Activated CD4-positive, alpha-beta T cell treated with anti-CD3 and anti-CD28 coated beads, Interleukin-2, amount 10 ng/mL, durations not matched to agents 24 days and 14 days (primary cell): ENCODE results near the gene KCNIP2. TPM values are rescaled to one million over a fixed set of nuclear protein-coding genes. Genes with fewer than 3 reads are reported as not detected.

Experiments
- DNase-seq: peaks from one replicate; pipeline ENCODE4 v3.0.0; 2022
- H3K27ac Mint-ChIP-seq: one replicate; pipeline ENCODE4 v1.8.0; 2022; ENCODE audit warnings: mild to moderate bottlenecking, mixed read lengths
- H3K27me3 Mint-ChIP-seq: one replicate; pipeline ENCODE4 v1.8.0; 2022; ENCODE audit warnings: mixed read lengths
- H3K36me3 Mint-ChIP-seq: one replicate; pipeline ENCODE4 v1.8.0; 2022; ENCODE audit warnings: low read depth, mild to moderate bottlenecking, mixed read lengths
- H3K4me1 Mint-ChIP-seq: one replicate; pipeline ENCODE4 v1.8.0; 2021; ENCODE audit warnings: mixed read lengths
- H3K4me3 Mint-ChIP-seq: one replicate; pipeline ENCODE4 v1.8.0; 2022; ENCODE audit warnings: mild to moderate bottlenecking, moderate library complexity, mixed read lengths
- H3K9me3 Mint-ChIP-seq: one replicate; pipeline ENCODE4 v1.8.0; 2021; ENCODE audit warnings: mixed read lengths
- intact Hi-C: fragments of 100-400 bp; cut with micrococcal nuclease; formaldehyde crosslinking; loops from one replicate; pipeline ENCODE4 v1.15.1; 2023
- total RNA-seq: library from RNA; stranded (reverse); gene quantifications from 2 replicates; pipeline ENCODE4 v1.2.3, GENCODE V29; 2022

KCNIP2 gene
- total RNA-seq, 1 donor from 2014 or later, result 2.3 TPM

DNA sequence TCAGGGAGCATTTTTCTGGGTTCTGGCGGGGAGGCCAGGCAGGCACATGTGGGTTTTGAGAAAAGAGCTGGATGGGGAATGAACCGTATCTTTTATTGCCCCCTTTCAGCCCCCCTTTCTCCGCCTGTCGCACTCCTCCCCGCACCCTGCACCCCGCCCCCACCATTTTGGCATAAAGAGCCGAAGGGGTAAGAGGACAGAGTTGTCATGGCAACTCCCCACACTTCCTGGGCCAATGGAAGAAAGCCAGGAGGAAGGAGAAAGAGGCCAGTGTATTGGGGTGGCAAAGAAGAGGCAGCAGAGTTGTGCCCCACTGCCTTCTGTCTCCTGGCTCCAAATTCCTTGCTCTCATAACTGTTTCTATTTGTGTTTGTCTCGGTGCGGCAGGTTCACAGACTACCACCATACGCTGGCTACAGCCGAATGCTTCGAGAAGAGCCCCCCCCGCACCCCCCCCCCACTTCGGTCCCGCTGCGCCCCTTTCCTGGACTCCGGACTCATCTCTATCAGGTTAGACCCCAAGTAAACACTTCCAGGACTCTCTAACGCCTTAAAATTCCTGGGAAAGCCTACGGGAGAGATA, 3.4 kb downstream of the KCNIP2 start:
- Mint-ChIP-seq H3K27ac (peak overlapping the region; percentile 62), H3K36me3 (peaks cover 2% of the 10 kb centered on the region), H3K4me3 (peak overlapping the region; percentile 86), H3K27me3 (peaks cover 10% of the 10 kb centered on the region), H3K4me1 (peaks cover 41% of the 10 kb centered on the region), H3K9me3 (no peaks in the 10 kb centered on the region)
- intact Hi-C loops, result loop anchor here (1.0 to 5.0 kb wide), 4 partner anchors 49 to 272 kb away; no protein-coding TSS in a partner anchor
- peak; percentile 80 for DNase-seq

DNA sequence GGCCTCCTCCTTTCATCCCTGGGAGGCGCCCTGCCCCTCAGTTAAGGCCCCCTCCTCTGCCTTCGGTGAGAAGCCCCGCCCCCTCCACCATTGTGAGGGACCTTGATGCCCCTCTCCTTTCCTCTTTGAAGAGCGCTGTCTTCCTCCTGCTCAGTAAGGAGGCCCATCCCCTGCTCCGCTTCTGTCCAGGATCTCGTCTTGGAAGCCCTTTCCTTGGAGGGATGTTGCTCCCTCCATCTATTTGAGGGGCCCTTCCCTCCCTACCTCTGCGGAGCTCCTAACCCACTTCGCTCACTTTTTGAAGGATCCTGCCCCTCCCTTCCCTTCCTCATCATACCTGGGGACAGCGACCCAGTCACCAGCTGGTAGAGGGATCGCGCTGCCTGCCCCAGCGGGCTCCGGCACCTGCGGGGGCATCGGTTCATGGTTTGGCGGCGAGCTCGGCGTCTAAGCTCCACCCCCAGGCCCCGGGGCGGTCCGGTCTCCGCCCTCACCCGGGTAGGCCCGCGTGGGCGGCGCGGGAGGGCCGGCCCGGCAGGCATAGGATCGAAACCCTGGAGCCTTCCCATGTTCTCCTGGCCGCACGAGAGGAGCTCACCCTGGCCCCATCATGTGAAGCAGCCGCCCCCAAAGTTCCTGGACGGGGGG, 4.1 kb downstream of the KCNIP2 start:
- Mint-ChIP-seq H3K36me3 (peaks cover 2% of the 10 kb centered on the region), H3K27me3 (peaks cover 10% of the 10 kb centered on the region)

DNA sequence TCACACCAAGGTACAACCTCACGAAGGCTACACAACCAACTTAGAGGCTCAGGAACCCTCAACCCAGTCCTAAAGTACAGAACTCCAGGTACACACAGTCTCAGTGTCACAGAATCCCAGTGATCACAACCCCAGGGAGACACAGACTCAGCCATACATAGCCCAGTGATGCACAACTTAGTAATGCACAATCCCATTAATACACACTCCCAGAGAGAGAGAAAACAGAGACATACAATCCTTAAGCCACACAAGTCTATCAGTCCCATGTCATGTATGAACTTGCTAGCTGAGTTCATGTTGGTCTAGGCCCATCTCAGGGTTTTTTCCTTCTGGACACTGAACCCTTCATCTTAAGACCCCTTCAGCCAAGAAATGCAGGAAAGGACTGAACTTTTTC, 4.6 kb downstream of the KCNIP2 start:
- Mint-ChIP-seq H3K27ac (no peak overlapping the region), H3K9me3 (no peaks in the 10 kb centered on the region), H3K4me3 (peak overlapping the region; percentile 86), H3K4me1 (peaks cover 48% of the 10 kb centered on the region), H3K36me3 (peaks cover 2% of the 10 kb centered on the region), H3K27me3 (peaks cover 6% of the 10 kb centered on the region)
- intact Hi-C loops, result no loop called here
- DNase-seq, result no peak

More for the DNA sequence above, 4.1 kb downstream of the KCNIP2 start:
- Mint-ChIP-seq H3K4me3 (peak overlapping the region; percentile 86), H3K9me3 (no peaks in the 10 kb centered on the region), H3K4me1 (peaks cover 47% of the 10 kb centered on the region), H3K27ac (no peak overlapping the region)
- intact Hi-C loops, result loop anchor here (1.0 to 5.0 kb wide), 4 partner anchors 50 to 273 kb away; no protein-coding TSS in a partner anchor
- DNase-seq, result peak; percentile 93

DNA sequence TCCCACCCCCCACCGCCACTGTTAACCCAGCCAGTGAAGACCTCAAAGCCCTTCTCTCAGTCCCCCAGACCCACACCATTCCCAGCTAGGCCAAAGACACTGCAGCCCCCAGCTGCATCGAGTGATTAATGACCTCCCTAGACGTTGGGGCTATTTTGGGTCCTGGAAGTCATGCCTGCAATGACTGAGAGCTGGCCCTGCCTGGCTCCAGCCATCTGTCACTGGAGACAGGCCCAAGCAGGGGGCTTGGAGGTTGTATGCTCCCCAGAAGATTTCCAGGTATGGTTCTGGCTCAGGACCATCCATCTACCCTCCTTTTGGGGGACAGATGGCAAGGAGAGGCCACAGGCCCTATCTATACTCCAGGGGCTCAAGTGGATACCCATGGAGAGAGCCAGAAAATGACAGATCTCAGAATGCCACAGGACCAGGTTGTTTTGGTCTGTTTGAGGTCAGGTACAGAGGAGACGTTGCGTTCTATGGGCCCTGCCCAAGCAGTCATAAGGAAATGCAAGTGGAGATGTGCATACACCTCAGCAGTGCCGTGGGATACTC, 5.1 kb downstream of the KCNIP2 start:
- intact Hi-C loops, result no loop called here

DNA sequence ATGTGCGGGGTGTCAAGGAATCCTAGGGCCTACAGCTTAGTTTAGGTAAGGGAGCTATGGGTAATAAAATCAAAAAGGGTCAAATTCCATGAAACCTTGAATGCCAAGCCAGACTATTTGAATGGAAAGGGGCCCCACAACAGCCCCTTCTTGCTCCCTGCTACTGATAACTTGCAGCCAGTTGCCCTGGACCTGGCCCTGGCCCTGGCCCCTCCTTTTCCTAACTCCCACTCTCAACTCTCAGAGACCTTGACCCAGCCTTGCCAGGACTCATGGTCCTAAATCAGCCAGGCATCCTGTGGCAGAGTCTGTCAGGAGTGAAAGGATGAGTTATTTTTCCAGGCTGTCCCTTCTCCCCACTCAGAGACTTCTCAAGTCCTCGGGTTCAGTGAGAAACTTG, 5.9 kb downstream of the KCNIP2 start:
- no peak overlapping the region for H3K27ac Mint-ChIP-seq
- peaks cover 52% of the 10 kb centered on the region for H3K4me1 Mint-ChIP-seq
- DNase-seq, result no peak
- intact Hi-C loops, result loop anchor here (2.0 kb wide), 1 partner anchor 19 kb away; the partner anchor contains the start of gene OGA
- no peak overlapping the region for H3K4me3 Mint-ChIP-seq
- H3K9me3 Mint-ChIP-seq, result no peaks in the 10 kb centered on the region
- H3K36me3 Mint-ChIP-seq, result peaks cover under 1% of the 10 kb centered on the region
- H3K27me3 Mint-ChIP-seq, result peaks cover 2% of the 10 kb centered on the region

More for the DNA sequence above, 5.1 kb downstream of the KCNIP2 start:
- Mint-ChIP-seq H3K9me3 (no peaks in the 10 kb centered on the region), H3K4me3 (no peak overlapping the region), H3K27me3 (peaks cover 5% of the 10 kb centered on the region), H3K27ac (no peak overlapping the region), H3K4me1 (peaks cover 51% of the 10 kb centered on the region), H3K36me3 (peaks cover 2% of the 10 kb centered on the region)
- DNase-seq, result no peak

DNA sequence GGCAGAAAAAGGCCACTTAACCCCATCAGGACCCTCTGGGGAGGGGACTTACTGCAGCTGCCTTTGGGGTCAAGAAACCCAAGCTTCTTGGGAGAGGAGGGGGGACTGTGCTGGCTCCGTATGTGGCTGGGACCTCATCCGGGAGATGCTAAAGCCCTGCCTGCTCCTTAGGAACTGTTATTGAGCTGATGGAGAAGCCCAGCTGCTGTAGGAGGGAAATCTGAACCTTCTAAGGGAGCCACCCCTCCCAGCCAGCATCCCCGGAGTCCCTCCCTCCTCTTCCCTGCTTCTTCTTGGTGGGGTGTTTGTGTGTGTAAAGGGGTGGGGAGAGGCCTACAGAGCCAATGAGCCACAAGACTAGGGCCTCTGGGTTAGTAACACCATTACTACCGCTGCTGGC, 8.2 kb downstream of the KCNIP2 start:
- Mint-ChIP-seq H3K27ac (no peak overlapping the region), H3K4me1 (peaks cover 51% of the 10 kb centered on the region), H3K4me3 (no peak overlapping the region), H3K9me3 (no peaks in the 10 kb centered on the region), H3K36me3 (peaks cover 4% of the 10 kb centered on the region), H3K27me3 (peaks cover 2% of the 10 kb centered on the region)
- intact Hi-C loops, result no loop called here
- DNase-seq, result no peak

DNA sequence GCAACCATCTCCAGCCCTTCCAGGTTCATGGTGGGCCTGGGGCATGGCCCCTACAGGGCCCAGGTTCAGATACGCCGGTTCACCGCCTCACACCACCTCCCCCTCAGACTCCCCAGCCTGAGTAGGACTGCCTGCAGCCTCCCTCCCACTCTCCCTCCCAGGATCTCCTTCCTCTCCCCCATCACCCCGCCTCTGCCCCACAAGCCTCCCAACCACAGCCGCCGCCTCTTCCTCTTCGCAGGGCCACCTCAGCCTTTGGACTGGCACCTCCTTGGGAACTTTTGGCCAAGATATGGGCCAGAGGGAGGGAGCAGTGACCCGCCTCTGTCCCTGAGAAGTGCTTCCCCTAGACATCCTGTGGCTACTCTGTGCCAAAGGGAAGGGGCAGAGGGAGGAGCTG, 9.3 kb downstream of the KCNIP2 start:
- peak overlapping the region; percentile 11 for H3K27ac Mint-ChIP-seq
- H3K36me3 Mint-ChIP-seq, result peaks cover 4% of the 10 kb centered on the region
- H3K4me1 Mint-ChIP-seq, result peaks cover 51% of the 10 kb centered on the region
- H3K9me3 Mint-ChIP-seq, result no peaks in the 10 kb centered on the region
- H3K27me3 Mint-ChIP-seq, result peaks cover 3% of the 10 kb centered on the region
- intact Hi-C loops, result loop anchor here (5.0 kb wide), 1 partner anchor 142 kb away; no protein-coding TSS in a partner anchor
- peak overlapping the region; percentile 10 for H3K4me3 Mint-ChIP-seq
- DNase-seq, result peak; percentile 78

DNA sequence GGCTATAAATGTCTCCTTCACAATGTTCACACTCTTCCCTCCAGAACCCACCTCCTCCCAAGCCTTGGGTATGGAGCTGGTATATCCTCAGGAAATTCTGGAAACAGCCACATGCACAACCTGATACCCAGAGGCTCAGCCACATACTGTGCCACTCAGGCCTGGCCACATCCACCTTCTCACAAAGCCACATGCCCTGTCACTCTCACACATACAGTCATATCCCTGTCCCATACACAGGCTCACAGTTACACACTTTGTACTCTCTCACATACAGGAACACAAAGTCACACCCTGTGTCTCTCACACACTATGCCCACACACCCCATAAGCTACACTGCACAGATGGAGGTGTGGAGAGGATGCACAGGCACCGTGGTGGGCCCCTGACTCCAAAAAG, 10.1 kb downstream of the KCNIP2 start:
- Mint-ChIP-seq H3K9me3 (no peaks in the 10 kb centered on the region), H3K27me3 (peaks cover 3% of the 10 kb centered on the region), H3K4me3 (peak overlapping the region; percentile 10), H3K4me1 (peaks cover 51% of the 10 kb centered on the region), H3K36me3 (peaks cover 8% of the 10 kb centered on the region), H3K27ac (peak overlapping the region; percentile 49)
- intact Hi-C loops, result loop anchor here (5.0 kb wide), 1 partner anchor 141 kb away; no protein-coding TSS in a partner anchor
- no peak for DNase-seq

DNA sequence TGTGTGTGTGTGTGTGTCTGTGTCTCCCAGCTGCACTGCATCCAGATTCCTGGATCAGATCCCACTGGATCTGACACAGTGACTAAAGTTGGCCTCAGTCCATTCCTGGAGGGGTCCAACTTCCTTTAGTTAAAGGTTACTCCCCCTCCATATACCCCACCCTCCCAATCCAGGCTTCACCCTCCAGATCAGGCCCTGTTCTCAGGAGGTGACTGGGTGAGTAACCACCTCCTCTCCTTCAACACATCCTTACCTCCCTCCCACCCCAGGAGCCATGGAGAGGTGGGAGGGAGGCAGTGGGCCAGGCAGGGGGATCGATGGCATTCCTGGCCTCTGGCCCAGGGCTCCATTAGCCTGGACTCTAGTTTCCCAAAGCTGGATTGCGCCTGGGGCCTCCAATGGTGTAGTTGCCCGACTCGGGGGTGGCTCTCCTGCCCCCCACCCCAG, 11.3 kb downstream of the KCNIP2 start:
- peaks cover 8% of the 10 kb centered on the region for H3K36me3 Mint-ChIP-seq
- H3K27ac Mint-ChIP-seq, result no peak overlapping the region
- no peaks in the 10 kb centered on the region for H3K9me3 Mint-ChIP-seq
- no peak for DNase-seq
- H3K4me3 Mint-ChIP-seq, result no peak overlapping the region
- H3K4me1 Mint-ChIP-seq, result peaks cover 51% of the 10 kb centered on the region
- intact Hi-C loops, result loop anchor here (5.0 kb wide), 1 partner anchor 140 kb away; no protein-coding TSS in a partner anchor
- peaks cover 3% of the 10 kb centered on the region for H3K27me3 Mint-ChIP-seq

DNA sequence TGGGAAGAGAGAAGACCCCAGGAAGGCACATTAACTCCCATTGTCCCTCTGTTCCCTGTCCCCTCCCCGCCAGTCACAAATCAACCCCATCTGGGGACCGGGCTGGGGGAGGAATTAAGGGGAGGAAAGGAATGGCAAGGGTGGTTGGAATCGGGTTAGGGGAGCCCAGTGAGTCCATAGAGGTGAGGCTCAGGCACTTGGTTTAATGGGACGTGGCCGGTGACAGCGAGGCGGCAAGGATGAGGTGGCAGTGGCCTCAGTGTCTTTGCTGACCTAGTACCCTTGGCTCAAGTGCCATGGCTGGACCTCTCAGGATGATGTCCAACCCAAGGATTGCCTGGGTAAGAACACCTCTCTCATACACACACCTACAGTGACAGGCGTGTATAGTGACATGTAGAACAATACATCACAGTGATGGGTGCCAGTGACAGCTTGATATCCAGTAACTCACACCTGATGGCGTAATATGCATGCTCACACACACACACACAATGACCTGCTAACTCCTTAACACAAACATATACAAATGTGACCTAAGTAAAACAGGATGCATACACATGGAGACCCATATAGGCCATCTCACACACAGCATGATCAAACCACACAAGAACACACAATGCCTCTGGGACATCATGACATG, 12.3 kb downstream of the KCNIP2 start:
- Mint-ChIP-seq H3K27me3 (peaks cover 3% of the 10 kb centered on the region), H3K4me3 (peak overlapping the region; percentile 87), H3K36me3 (peaks cover 8% of the 10 kb centered on the region), H3K9me3 (no peaks in the 10 kb centered on the region), H3K4me1 (peaks cover 51% of the 10 kb centered on the region), H3K27ac (peak overlapping the region; percentile 99)
- intact Hi-C loops, result loop anchor here (5.0 kb wide), 1 partner anchor 139 kb away; no protein-coding TSS in a partner anchor
- DNase-seq, result no peak

DNA sequence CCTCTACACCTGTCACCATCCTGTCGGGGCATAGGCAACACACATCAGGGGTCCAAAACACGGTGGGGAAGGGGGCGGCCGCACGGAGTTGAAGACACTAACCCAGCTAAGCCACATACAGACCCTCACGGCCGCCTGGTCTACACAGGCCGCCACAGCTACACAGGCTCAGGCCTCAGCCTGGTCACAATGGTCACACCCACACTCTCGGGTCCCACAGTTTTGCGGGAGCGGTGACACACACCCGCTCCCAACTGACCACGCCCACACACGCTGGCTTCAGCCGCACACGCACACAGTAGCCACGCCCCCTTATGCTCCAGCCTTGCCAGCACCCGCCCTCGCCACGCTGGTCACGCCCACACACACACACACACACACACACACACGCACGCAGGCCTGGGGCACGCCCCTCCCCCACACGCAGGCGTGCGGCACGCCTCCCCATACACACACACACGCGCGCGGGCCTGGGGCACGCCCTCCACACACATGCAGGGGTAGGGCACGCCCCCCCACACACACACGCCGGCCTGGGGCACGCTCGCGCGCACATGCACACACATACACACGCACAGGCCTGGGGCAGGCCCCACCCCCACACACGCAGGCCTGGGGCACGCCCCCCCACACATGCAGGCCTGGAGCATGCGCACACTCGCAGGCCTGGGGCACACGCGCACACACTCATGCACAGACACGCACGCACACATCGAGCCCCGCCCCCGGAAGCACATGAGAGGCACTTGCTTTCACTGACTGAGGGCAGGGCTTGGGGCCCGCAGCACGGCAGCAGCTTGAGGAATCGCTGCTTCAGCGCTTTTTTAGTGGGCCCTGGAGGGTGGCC, 13.1 kb downstream of the KCNIP2 start:
- H3K4me1 Mint-ChIP-seq, result peaks cover 49% of the 10 kb centered on the region
- H3K36me3 Mint-ChIP-seq, result peaks cover 8% of the 10 kb centered on the region
- H3K27me3 Mint-ChIP-seq, result peaks cover 3% of the 10 kb centered on the region
- peak; percentile 97 for DNase-seq
- peak overlapping the region; percentile 99 for H3K27ac Mint-ChIP-seq
- peak overlapping the region; percentile 87 for H3K4me3 Mint-ChIP-seq
- H3K9me3 Mint-ChIP-seq, result no peaks in the 10 kb centered on the region
- intact Hi-C loops, result loop anchor here (1.0 to 5.0 kb wide), 3 partner anchors 12 to 138 kb away; partner anchors contain the start of gene OGA

DNA sequence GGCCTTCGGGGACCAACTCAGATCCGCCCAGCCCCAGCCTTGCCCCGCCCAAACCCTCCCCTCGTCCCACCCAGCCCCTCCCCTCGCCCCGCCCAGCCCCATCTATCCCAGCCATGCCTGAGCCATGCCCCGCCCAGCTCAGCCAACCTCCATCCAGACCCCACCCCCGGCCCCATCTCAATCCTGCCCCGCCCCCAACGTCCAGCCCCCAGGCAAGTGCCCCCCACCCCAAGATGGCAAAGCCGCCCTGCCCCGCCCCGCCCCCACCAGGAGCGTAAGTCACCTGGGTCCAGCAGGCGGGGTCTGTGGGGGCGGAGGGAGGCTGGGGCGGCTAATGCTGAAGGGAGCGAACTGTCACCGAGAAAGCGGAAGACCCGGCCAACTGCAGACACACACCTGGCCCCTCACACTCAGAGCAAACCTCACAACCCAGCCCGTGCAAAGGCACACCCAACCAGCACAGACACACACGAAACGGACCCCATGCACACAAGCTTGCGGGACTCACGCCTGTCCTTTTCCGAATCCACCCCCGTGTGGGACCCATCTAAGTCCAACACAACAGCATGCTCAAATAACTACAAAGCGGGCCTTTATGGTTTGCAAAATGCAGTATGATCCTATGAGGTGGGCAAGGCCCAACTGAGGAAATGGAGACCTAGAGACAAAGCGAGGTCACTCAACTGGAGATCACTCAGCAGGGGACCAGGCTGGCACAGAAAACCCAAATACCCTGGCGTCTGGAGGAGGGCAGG, 13.9 kb downstream of the KCNIP2 start:
- peak overlapping the region; percentile 99 for H3K27ac Mint-ChIP-seq
- H3K4me3 Mint-ChIP-seq, result peak overlapping the region; percentile 87
- H3K27me3 Mint-ChIP-seq, result peaks cover 3% of the 10 kb centered on the region
- H3K36me3 Mint-ChIP-seq, result peaks cover 11% of the 10 kb centered on the region
- H3K4me1 Mint-ChIP-seq, result peaks cover 44% of the 10 kb centered on the region
- intact Hi-C loops, result loop anchor here (1.0 to 5.0 kb wide), 3 partner anchors 11 to 137 kb away; partner anchors contain the start of gene OGA
- DNase-seq, result peak; percentile 88
- no peaks in the 10 kb centered on the region for H3K9me3 Mint-ChIP-seq
